ENCODE results near the gene TIMM23.
"Not testable (repeated sequence)": the region's sequence is repeated elsewhere in the genome, so short reads cannot be mapped to it uniquely, and the experiment has no call there.

TIMM23 gene

DNA sequence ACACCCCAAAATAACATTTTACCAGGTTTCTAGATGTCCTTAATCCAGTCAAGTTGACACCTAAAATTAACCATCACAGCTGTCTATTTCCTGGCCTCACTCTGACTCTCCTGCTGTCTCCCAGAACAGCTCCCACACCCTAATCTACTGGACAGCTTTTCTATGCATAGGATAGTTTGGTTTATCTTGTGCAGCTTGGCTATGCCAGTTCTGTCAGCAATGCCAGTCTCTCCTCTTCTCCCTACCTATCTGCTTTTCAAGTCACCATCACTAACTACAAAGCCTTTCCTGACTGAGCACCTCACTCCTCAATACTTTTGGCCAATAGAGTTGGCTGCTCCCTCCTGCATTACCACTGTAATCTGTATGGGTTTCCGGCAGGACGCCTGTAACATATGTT is 53.1 kb downstream of the TIMM23 start:
- no peak for DNase-seq (ENCODE audit: low spot score)

DNA sequence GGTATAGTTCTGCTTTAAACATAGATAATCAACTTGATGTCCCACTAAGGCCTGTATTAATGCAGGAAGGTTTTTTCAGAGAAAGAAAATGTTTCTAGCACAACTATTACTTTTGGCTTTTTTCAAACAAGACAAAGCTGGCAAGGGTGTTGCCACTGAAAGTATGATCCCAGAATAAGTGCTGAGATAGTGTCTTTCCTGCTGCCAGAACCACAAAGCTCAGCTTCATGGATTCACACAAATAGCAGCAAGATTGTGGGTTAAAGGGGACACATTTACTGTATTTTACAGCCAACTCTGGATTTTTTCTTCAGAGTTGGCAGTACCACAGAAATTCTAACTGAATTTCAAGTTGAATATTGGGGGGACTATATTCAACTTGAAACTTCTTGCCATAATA is 53.8 kb downstream of the TIMM23 start:
- no peak for DNase-seq (ENCODE audit: low spot score)

DNA sequence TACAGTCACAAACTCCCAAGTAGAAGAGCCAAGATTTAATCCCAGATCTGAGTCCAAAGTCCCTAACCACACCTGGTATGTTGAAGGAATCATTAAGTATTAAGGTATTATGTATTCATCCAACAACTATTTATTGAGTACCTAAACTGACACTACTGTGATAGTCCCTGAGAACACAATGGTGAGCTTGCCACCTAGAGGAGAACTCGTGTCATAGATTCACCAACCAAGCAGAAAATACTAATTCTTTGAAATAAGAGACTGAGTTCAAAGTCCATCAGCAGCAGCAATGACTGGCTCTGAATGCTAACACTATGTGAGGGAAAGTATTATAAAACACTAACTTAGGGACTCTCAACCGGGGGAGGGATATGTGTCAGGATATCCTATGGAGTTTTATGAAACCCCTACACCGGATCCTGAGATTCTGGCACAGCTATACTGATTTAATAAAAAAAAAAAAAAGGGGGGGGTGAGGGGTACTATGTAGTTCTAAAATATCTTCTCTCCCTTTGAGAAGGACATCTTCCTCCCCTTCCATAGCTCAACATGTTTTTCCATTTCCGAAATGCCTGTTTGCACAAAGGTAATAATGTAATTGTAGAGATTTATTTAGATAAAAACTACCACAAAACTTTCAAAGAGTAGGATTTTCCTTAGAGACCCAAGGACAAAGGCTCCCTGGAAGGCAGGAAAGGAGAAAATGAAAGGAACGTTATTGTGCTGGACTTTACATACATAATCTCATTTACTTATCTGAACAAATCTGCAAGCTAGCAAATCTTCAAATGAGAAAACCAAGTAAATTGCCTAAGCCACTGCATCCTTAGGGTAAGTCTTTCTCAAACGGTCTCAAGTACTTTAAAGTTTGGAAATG is 56.5 kb downstream of the TIMM23 start:
- peak; percentile 51 for DNase-seq (ENCODE audit: low spot score)

DNA sequence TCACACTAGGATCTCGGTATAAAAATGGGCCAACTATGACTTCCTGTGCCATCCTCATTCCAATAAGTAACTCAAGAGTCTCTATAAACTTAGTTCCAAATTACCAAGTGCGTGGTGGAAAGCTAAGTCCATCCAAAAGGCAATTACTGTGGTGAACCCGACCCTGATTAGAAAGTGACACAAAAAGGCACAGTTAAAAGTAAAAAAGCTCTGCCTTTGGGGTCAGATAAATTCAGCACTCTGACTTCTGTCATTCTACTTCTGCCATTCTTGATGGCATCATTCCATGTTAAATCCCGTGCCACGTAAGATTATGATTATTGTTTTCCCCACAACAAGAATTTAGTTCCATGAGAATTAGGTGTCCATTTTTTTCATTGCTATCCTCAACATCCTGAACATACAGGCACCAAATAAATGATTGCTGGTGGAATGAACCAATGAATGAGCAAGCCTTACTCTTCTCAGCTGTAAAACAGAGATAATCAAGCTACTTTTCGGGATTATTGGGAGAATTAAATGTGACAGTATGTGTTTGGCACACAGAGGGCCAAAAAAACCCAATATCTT is 57.3 kb downstream of the TIMM23 start:
- DNase-seq (ENCODE audit: low spot score): no peak

DNA sequence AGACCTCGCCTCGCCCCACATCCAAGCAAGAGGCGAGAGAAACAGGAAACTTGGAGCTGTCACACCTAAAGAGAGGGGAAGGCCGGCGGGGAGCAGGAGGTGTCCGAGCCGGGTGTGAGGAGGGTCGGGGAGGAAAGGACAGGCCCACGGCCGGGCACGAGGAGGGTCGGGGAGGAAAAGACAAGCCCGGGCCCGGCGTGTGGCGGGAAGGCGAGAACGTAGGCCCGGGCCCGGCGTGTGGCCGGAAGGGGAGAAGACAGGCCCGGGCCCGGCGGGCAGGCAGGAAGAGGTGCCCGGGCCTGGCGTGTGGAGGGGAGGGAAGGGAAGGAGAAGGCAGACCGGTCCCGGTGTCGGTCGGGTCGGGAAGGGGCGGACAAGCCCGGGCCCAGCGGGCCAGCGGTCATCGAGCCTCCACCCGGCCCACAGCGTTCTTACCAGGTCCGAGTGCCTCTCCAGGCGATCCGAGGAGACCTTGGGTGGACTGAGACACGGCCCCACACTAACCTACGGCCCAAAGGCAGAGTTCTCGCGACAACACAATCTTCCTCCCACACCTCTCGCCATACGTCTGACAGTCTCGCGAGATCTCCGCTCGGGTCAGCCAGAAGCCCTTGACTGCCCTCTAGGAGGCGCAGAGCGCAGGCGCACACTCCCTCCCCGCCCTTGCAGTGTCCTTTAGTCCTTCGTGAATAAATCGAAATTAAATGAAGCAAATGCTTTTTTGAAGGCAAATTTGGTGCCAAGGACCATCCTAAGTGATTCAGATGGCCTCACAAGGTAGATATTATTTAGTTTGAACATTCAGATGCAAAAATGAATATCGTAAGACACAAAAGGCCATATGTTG is 58.0 kb downstream of the TIMM23 start, which contains the start of gene NCOA4:
TSS of gene NCOA4 (minus strand) at position 533 of the 847 bp plus-strand sequence. CDS start 13,943 bp downstream, outside the sequence.
- DNase-seq (ENCODE audit: low spot score): peak; percentile 99

DNA sequence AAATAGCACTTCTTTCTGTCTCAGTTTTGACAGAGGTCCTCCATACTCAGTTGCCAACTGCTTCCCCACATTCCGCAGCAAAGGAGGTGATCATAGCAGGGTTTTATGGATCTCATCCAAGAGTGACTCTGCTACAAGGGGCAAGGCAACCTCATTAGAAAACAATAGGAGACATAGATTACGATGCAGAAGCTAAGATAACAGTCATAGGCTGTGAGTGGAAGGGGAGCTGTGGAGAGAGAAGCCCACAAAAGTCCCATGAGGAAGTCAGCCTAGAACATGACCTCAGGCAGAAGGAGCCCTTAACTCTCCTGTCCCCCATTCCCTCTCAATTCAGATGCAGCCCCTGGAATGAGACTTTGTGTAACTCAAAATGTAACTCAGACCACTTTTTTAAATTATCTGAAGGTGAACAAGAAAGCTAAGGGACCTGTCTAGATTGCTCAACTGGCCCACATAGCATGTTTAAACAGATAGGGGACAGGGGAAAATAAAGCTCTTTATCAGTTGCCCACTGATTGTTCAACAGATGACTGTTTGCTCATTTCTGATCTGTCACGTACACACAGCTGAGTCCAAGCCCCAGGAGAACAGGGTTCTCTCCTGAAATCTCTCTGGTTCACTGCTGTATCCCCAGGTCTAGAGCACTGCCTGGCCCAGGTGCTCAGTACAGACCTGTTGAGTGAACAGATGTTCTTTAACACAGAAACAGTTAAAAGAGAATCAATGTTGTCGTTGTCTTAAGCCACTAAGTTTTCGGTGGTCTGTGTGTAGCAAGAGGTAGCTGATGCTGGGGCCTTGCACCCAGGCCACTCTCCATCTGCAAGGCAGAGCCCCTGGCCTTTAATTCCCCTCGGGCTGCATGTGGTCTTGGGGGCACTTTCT is 59.6 kb downstream of the TIMM23 start:
- DNase-seq (ENCODE audit: low spot score): no peak

DNA sequence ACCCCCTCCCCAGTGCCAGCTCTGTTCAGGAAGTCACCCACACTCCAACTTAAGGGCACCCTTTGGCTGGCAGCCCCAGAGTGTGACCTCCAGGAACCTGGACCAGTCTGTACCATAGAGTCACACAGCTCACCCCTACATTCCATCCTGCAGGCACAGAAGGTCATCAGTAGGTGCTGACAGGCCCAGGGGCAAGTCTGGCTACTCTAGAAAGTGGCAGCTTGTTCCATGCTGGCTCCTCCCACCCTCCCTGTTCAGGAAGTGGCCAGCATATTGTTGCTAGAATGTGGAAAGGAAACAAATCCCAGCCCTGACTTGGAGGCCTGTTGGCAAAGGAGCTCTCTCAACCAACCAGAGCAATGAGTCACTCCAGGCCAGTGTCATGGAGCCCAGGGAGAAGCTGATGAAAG is 61.3 kb downstream of the TIMM23 start:
- peak; percentile 81 for DNase-seq (ENCODE audit: low spot score)

DNA sequence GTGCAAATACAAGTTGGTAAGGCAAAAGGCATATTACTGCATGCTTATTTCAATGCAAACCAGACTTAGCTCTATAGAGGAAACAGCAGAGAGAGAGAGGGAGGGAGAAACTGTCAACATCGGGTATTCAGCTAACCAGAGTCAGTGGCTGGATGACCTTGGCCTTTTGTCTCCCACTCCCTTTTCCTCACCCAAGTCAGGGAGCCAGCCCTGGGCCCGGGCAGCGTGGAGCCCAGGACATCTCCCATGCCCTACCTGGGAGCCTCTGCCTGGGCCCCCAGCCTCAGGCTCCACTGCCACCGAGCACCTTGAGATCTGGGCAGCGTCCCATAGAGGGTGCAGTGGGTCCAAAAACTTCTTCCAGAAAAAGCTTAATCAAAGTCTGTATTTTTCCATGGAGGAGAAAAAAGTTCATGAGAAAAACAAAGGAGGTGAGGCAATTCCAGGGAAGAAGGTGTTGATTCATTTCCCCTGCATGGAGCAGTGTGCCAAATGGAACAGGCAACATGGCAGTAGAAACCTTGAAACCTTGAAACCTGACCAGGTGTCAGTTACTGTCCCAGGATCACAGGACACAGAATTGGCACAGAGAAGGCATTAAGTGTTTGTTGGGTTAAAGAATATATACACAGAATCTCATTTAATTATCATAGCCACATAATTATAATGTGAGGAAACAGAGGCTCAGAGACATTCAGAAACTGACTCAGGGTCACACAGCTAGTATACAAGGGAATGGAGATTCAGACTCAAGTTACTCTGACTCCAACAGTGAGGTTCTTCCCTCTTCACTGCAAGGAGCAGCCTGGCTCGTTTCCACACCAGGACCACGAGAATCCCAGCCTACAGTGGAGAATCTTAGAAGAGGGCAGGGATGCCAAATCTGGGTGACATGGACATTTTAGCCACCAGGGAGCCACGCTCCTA is 63.9 kb downstream of the TIMM23 start:
- no peak for DNase-seq (ENCODE audit: low spot score)

DNA sequence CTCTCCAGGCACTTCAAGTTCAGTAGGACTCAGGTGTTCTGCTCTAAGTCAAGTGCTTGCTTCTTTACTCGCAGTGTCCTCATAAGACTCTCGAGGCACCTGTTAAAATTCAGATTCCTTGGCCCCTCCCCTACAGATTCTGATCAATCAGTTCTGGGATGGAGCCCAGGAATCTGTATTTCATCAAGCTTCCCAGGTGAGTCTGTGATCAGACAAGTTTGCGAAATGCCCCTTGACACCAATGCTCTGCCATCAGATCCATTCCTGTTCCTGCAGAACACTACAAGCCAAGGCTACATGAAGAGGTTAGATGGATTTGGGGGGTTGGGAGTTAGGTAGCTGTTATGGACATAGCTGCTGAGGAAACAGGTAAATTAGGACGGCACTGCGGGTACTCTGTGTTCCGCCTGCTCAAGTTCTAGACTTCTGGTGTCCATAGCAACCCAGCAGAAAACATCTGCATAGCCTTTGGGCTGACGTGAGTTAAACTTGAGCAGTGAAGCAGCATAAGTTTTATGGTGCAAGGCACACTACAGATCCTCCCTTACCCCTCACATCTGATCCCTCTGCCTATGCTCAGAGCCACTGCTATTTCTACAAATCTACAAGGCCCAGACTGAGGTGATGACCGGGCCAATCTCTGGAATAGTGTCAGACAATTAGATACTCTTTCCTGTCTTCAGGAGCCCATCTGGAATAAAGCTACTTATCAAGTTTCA is 65.0 kb downstream of the TIMM23 start:
- DNase-seq (ENCODE audit: low spot score): no peak

DNA sequence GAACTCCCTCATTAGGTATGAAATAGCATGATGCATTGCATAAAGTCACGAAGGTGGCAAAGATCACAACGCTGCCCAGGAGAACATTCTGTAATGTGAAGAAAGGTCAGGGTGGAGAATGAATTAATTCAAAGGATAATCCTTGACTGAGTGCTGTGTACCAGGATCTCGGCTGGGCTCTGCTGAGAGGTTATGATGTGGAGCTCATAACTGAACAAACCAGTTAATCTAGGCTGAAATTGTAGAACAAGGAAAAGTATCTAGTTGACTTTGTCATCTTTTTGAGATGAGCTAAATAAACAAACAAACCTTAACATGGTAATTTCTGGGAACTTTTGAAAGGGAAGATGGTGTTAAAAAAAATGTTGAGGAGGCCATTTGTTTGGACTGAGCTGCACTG is 67.7 kb downstream of the TIMM23 start:
- no peak for DNase-seq (ENCODE audit: low spot score)

DNA sequence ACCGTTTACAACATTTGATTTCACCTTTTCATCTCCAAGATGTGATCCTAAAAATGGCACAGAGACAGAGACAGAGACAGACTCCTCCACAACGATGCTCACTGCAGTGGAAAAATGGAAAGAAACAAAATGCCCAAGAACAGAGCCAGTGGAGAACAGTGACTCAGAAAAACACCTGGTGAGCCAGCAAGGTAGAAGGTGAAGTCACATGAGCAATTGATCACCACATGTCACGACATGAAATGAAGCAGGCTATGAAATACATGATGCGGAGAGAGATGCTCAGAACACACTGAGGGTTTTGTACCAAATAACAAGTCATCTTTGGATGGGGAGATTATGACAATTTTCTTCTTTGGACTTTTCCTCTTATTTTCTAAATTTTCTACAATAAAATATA is 70.2 kb downstream of the TIMM23 start:
- no peak for DNase-seq (ENCODE audit: low spot score)

DNA sequence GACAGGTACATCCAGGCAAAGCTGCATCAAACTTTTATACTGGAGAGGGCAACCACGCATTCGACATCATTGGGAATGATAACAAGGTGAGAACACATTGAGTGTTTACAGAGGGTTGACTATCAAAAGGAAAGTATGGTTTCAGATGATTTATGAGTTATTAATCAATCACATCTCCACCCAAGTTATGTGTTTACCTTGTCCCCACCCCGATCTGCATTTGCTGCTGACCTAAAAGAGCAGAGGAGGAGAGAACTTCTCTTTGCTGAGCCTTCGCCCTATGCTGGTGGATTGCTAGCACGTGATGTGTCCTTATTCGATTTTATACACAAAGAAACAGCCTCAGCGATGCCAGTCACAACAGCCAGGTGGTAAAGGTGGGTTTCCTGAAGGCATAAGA is 74.0 kb downstream of the TIMM23 start, which contains the start of gene MSMB:
TSS of gene MSMB (minus strand) at position 9 of the 400 bp plus-strand sequence. CDS start 32 bp downstream, outside the sequence.
- no peak for DNase-seq (ENCODE audit: low spot score)

DNA sequence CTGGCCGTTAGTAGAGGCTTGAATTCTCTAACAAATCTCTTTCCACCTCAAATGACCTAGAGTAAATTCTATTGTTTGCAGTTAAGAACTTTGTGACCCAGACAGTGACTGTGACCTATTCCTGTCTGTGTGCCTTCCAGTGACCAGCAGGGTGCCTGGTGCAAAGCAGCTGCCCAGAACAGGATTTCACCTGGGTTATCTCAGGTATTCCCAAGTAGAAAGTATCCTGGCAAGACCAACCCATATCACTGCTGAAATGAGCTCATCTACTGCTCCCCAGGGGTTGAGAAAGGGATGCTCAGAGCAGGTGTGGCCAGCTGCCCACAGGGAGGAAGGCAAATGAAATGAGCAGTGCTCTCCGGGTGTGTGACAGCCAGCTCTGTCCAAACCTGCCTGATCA is 75.9 kb downstream of the TIMM23 start:
- DNase-seq (ENCODE audit: low spot score): no peak

DNA sequence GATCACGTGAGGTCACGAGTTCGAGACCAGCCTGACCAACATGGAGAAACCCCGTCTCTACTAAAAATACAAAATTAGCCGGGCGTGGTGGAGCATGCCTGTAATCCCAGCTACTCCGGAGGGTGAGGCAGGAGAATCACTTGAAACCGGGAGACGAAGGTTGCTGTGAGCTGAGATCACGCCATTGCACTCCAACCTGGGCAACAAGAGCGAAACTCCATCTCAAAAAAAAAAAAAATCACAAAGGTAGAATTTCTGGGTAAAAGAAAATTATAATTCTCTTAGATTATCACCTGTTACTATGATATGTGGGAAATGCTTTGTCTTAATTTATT is 77.2 kb downstream of the TIMM23 start:
- not testable (repeated sequence) for DNase-seq (ENCODE audit: low spot score)

DNA sequence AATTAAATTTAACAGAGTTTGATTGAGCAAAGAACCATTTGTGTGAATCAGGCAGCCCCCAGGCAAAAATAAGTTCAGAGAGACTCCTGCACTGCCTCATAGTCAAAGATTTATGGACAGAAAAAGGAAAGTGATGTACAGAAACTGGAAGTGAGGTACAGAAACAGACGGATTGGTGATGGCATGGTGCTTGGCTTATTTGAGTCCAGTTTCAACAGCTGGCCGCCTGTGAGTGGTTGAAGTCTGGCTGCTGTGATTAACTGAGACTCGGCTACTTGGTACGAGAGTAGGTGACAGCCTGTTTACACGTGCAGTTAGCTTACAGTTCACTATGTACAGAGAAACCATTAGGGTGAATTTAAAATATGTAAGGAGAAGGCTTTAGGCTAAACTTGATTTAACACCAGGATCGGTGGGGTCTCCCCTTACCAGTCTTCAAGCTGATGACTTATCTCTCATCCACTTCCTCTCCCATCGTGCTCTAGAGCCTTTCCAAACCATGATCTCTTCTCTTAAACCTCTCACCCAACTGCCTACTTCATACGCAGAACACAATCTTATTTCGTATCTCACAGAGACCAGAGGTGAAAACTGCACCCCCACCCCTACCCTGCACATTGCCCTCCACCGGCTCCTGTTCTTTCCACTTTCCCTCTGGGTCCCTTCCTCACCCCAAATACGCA is 78.8 kb downstream of the TIMM23 start:
- no peak for DNase-seq (ENCODE audit: low spot score)

DNA sequence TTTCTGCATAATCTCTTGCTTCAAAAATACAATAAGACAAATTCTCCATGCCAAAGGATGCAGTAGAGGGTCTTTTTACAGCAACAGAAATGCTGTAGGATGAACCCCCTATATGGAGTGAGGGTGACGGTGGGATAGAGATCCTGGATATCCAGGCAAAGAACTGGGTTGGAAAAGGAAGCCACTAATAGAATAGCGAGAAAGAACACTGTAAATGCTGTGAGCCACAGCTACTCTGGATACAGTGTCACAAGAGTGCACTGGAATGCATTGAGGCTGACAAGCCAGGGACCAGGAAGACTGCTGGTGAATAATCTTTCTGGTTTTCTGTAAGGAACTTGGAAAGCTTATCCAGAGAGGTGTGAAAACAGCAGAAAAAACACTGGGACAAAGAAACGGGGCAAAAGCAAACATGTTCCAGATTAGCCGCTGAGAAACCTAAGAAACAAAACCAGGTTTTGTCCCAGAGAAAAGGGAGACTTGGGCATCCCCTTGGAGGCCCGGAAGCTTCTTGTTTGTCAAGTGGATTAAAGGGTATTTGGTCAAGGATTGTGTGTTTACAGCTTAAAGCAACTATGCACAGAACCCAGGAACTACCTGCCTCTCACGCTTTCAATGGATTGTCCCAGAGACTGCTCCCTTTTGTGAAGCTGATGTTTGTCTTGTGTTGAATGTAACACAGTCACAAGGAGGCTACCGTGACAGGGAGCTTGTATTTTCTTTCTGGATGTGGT is 79.9 kb downstream of the TIMM23 start:
- DNase-seq (ENCODE audit: low spot score): no peak

DNA sequence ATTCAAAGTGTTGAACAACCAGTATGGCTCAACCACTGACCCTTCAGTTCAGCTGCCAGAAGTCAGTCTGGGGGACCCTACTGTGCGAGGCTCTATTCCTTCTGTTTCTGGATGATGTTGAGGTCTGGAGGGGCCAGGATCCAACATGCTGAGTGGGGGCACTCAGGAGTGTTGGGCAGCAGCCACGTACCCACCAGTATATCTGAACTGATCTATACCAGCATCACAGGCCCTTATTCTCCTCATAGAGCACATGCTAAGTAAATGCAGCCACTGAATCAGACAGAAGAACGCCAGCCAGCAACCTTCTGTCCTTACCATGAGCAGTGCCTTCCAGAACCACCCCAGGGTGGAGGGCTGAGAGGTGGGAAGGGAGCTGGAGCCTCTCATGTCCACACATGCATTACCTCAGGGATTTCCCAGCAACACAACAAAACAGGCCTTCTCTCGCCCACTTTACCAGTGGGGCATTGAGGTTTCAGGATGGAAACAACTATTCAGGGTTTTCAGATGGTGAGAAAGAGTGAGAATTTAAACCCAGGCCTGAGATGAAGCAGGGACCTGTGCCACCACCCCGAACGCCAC is 80.6 kb downstream of the TIMM23 start:
- DNase-seq (ENCODE audit: low spot score): no peak
